ENCODE data around the gene KCNT1. TPM values are rescaled to one million over a fixed set of nuclear protein-coding genes. Genes with fewer than 3 reads are reported as not detected.

The KCNT1 gene
- total and polyA plus RNA-seq, 9 donors, result 0.83 to 12.0 (median 3.7) TPM

GRCh38 chr9:135737840-135738521, 36.0 kb downstream of the KCNT1 start:
- H3K4me3 ChIP-seq, result no peak overlapping the region
- TF ChIP-seq EP300 (IDR thresholded peaks at IDR 0.05), result no peak
- no peak for TF ChIP-seq POLR2A (IDR thresholded peaks at IDR 0.05)
- no peak for TF ChIP-seq CTCF (IDR thresholded peaks at IDR 0.05)
- no peaks in the 10 kb centered on the region for H3K27me3 ChIP-seq
- no peak for DNase-seq
- no peak overlapping the region for H3K27ac ChIP-seq
- H3K36me3 ChIP-seq, result no peaks in the 10 kb centered on the region
- H3K9me3 ChIP-seq, result no peaks in the 10 kb centered on the region
- no peaks in the 10 kb centered on the region for H3K4me1 ChIP-seq (ENCODE audit: insufficient read depth)
- intact Hi-C loops (cut with DNase I), result loop anchor here in 1 of 4 donors (2.0 kb wide), 1 partner anchor 19 kb away; no protein-coding TSS in a partner anchor
- 70 to 79% (median 75%) methylated on average over 13 to 16 of the region's 16 CpGs for WGBS, 3 donors

- Histone ChIP-seq H3K27ac (no peak overlapping the region), H3K9me3 (no peaks in the 10 kb centered on the region), H3K4me3 (no peak overlapping the region), H3K4me1 (ENCODE audit: insufficient read depth) (no peaks in the 10 kb centered on the region), H3K27me3 (no peaks in the 10 kb centered on the region), H3K36me3 (no peaks in the 10 kb centered on the region)
- WGBS, 3 donors, result 75 to 84% (median 77%) methylated on average over 27 to 28 of the region's 28 CpGs
- intact Hi-C loops (cut with DNase I), result loop anchor here in 1 of 4 donors (2.0 kb wide), 1 partner anchor 21 kb away; no protein-coding TSS in a partner anchor
- TF ChIP-seq CTCF (IDR thresholded peaks at IDR 0.05) (no peak), EP300 (IDR thresholded peaks at IDR 0.05) (no peak), POLR2A (IDR thresholded peaks at IDR 0.05) (no peak)
- no peak for DNase-seq
Measured at GRCh38 chr9:135739271-135740220, 37.6 kb downstream of the KCNT1 start.

GRCh38 chr9:135741276-135742219, 39.6 kb downstream of the KCNT1 start:
- intact Hi-C loops (cut with DNase I), result no loop called here
- H3K9me3 ChIP-seq, result no peaks in the 10 kb centered on the region
- H3K27me3 ChIP-seq, result no peaks in the 10 kb centered on the region
- no peaks in the 10 kb centered on the region for H3K36me3 ChIP-seq
- TF ChIP-seq CTCF (IDR thresholded peaks at IDR 0.05) (no peak), EP300 (IDR thresholded peaks at IDR 0.05) (no peak), POLR2A (IDR thresholded peaks at IDR 0.05) (no peak)
- 80 to 84% (median 81%) methylated on average over 22 to 24 of the region's 24 CpGs for WGBS, 3 donors
- H3K27ac ChIP-seq, result no peak overlapping the region
- no peak for DNase-seq
- H3K4me1 ChIP-seq (ENCODE audit: insufficient read depth), result no peaks in the 10 kb centered on the region
- no peak overlapping the region for H3K4me3 ChIP-seq

GRCh38 chr9:135743021-135743420, 41.0 kb downstream of the KCNT1 start:
- TF ChIP-seq CTCF (IDR thresholded peaks at IDR 0.05) (no peak), POLR2A (IDR thresholded peaks at IDR 0.05) (no peak), EP300 (IDR thresholded peaks at IDR 0.05) (no peak)
- Histone ChIP-seq H3K36me3 (no peaks in the 10 kb centered on the region), H3K27me3 (no peaks in the 10 kb centered on the region), H3K4me1 (ENCODE audit: insufficient read depth) (no peaks in the 10 kb centered on the region), H3K4me3 (no peak overlapping the region), H3K9me3 (no peaks in the 10 kb centered on the region), H3K27ac (no peak overlapping the region)
- 73 to 82% (median 77%) methylated on average over 13 to 14 of the region's 14 CpGs for WGBS, 3 donors
- no peak for DNase-seq
- intact Hi-C loops (cut with DNase I), result no loop called here
